SU-DHL-6 (cell line): ENCODE results near the gene OTUB2.

Source experiments
- H2AFZ ChIP-seq: fragments of 200-600 bp; sonication (generic); 2 replicates; pipeline ENCODE4 v1.6.1; 2014; ENCODE audit warnings: low read depth, mild to moderate bottlenecking, moderate library complexity, mixed read lengths, antibody characterized with exemption, low read length; ENCODE audit not compliant: severe bottlenecking
- H3F3A ChIP-seq: fragments of 200-600 bp; shearing (Covaris generic); 2 replicates; pipeline ENCODE4 v1.6.0; 2016; ENCODE audit warnings: antibody characterized with exemption, mild to moderate bottlenecking; ENCODE audit not compliant: insufficient read depth
- H3K27ac ChIP-seq: fragments of 200-600 bp; sonication (generic); 2 replicates; pipeline ENCODE4 v1.5.1; 2016; ENCODE audit warnings: low read depth, mild to moderate bottlenecking, low read length, moderate library complexity, mixed read lengths
- H3K27me3 ChIP-seq: fragments of 200-600 bp; sonication (generic), shearing (Covaris generic); 2 replicates; pipeline ENCODE4 v1.6.0; 2014; ENCODE audit warnings: mild to moderate bottlenecking, low read length
- H3K36me3 ChIP-seq: fragments of 200-600 bp; sonication (generic); 2 replicates; pipeline ENCODE4 v1.6.1; 2014; ENCODE audit warnings: mild to moderate bottlenecking, low read length, mixed read lengths
- H3K4me2 ChIP-seq: fragments of 300-600, 200-600 bp; shearing (Covaris generic), sonication (generic); 2 replicates; pipeline ENCODE4 v1.6.0; 2014; ENCODE audit warnings: low read length, low read depth, mild to moderate bottlenecking; ENCODE audit not compliant: poor library complexity, severe bottlenecking
- H3K4me3 ChIP-seq: fragments of 200-600 bp; sonication (generic); 2 replicates; pipeline ENCODE4 v1.5.1; 2014; ENCODE audit warnings: antibody characterized with exemption, low read length, mild to moderate bottlenecking, mixed read lengths; ENCODE audit not compliant: insufficient read depth, poor library complexity, severe bottlenecking
- H3K79me2 ChIP-seq: fragments of 200-600 bp; sonication (generic); 2 replicates; pipeline ENCODE4 v1.6.1; 2014; ENCODE audit warnings: mild to moderate bottlenecking, low read length, moderate library complexity; ENCODE audit not compliant: insufficient read depth
- H3K9ac ChIP-seq: fragments of 200-600 bp; sonication (generic); 2 replicates; pipeline ENCODE4 v1.7.0; 2014; ENCODE audit warnings: mild to moderate bottlenecking, low read length
- H3K9me2 ChIP-seq: fragments of 200-600 bp; sonication (generic); replicated peaks from 2 replicates; pipeline ENCODE4 v1.6.1; 2014; ENCODE audit warnings: low read length; ENCODE audit not compliant: insufficient read depth
- H3K9me3 ChIP-seq: fragments of 200-600 bp; sonication (generic); 2 replicates; pipeline ENCODE4 v1.6.1; 2014; ENCODE audit warnings: low read length, mixed read lengths; ENCODE audit not compliant: insufficient read depth
- H4K20me1 ChIP-seq: fragments of 200-600 bp; sonication (generic); 2 replicates; pipeline ENCODE4 v1.6.1; 2014; ENCODE audit warnings: low read depth, mild to moderate bottlenecking, antibody characterized with exemption, low read length, moderate library complexity, mixed read lengths
- EZH2phosphoT487 ChIP-seq: fragments of 200-600 bp; sonication (generic), shearing (Covaris generic); conservative IDR thresholded peaks from 2 replicates; pipeline ENCODE4 v1.6.1; 2018; ENCODE audit warnings: mild to moderate bottlenecking, antibody characterized with exemption, low read length, moderate library complexity, mixed read lengths
- TF ChIP-seq, protein P1 (sequence below): fragments of 200-600 bp; sonication (generic); IDR thresholded peaks from one replicate; pipeline ENCODE4 v1.5.1; 2017; ENCODE audit warnings: antibody characterized with exemption, mild to moderate bottlenecking, low read length, moderate library complexity; ENCODE audit not compliant: insufficient read depth, poor library complexity, severe bottlenecking

Gene OTUB2

GRCh38 chr14:94021416-94022157 lies 4.6 kb upstream of the OTUB2 start:
- Histone ChIP-seq H3F3A (no peaks in the 10 kb centered on the region), H3K4me2 (no peak overlapping the region), H3K79me2 (no peaks in the 10 kb centered on the region), H3K27me3 (no peaks in the 10 kb centered on the region), H3K9me3 (no peaks in the 10 kb centered on the region), H4K20me1 (no peaks in the 10 kb centered on the region), H3K9me2 (no peaks in the 10 kb centered on the region), H3K27ac (no peak overlapping the region), H3K9ac (no peak overlapping the region), H3K4me3 (no peak overlapping the region), H3K36me3 (no peaks in the 10 kb centered on the region), H2AFZ (no peak overlapping the region)
- TF ChIP-seq, protein P1, sequence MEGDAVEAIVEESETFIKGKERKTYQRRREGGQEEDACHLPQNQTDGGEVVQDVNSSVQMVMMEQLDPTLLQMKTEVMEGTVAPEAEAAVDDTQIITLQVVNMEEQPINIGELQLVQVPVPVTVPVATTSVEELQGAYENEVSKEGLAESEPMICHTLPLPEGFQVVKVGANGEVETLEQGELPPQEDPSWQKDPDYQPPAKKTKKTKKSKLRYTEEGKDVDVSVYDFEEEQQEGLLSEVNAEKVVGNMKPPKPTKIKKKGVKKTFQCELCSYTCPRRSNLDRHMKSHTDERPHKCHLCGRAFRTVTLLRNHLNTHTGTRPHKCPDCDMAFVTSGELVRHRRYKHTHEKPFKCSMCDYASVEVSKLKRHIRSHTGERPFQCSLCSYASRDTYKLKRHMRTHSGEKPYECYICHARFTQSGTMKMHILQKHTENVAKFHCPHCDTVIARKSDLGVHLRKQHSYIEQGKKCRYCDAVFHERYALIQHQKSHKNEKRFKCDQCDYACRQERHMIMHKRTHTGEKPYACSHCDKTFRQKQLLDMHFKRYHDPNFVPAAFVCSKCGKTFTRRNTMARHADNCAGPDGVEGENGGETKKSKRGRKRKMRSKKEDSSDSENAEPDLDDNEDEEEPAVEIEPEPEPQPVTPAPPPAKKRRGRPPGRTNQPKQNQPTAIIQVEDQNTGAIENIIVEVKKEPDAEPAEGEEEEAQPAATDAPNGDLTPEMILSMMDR, result no peak
- no peak for TF ChIP-seq EZH2phosphoT487

DNA sequence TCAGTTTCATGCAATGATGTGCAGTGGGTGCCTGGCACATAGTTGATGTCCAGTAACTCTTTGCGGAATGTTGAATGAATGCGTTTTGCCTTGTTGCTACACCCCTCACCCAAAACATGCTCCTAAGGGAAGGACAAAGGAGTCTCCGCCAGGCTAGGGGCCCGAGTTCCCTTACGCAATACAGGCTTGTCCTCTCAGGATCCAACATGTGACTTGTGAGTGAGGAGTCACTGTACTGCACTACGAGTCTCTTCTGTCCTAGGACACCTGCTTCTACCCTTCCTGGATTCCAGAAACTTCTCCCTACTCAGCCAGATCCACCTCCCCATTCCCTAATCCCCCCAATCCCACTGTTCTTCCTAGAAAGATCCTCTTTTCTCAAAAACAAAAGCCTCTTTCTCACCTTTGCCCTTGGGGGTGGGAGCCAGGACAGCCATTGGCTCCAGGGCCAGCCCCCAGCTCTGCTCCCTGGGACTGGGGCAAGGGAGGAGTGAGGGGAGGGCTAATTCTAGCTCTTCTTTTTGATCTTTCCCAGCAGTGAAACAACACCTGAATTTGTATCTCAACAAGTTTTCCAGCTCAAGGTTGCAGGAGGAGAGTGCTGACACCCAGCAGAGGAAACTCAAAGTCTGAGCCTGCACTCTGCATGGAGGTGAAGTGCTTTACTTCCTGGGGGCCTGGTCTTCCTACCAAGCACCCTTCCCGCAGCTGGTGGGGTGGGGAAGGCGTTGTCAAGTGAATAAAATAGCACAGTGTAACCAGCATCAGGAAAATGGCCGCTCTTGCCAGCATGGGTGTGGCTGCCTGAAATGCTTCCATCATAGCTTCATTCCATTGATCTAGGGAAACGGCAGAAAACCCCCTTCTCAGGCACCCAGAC lies 3.4 kb upstream of the OTUB2 start:
- no peaks in the 10 kb centered on the region for H3K9me3 ChIP-seq
- no peak overlapping the region for H3K4me3 ChIP-seq
- no peaks in the 10 kb centered on the region for H3K27me3 ChIP-seq
- no peak overlapping the region for H3K27ac ChIP-seq
- no peak overlapping the region for H3K4me2 ChIP-seq
- no peaks in the 10 kb centered on the region for H4K20me1 ChIP-seq
- no peak overlapping the region for H2AFZ ChIP-seq
- TF ChIP-seq, protein P1, result no peak
- no peak for TF ChIP-seq EZH2phosphoT487
- no peak overlapping the region for H3K9ac ChIP-seq
- H3K36me3 ChIP-seq, result no peaks in the 10 kb centered on the region
- H3K79me2 ChIP-seq, result no peaks in the 10 kb centered on the region
- no peaks in the 10 kb centered on the region for H3K9me2 ChIP-seq
- no peaks in the 10 kb centered on the region for H3F3A ChIP-seq

DNA sequence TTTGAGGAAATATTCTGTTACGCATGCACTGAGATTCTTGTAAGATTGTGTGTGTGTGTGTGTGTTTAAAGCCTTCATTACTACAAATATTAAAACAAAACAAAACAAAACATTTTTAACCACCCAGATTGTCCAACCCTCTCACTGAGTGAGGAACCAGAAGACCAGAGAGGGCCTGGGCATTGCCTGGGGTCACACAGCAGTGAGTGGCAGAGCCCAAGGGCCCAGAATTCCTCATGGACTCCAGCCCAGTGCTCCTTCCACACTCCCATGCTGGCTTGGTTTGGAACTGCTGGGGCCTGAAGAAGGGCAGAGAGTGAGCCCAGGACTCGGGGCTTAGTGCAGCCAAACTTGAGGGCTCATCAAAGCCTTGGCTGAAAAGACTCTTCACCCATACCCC lies 1.6 kb upstream of the OTUB2 start:
- no peaks in the 10 kb centered on the region for H3K9me3 ChIP-seq
- H3K79me2 ChIP-seq, result no peaks in the 10 kb centered on the region
- no peaks in the 10 kb centered on the region for H3F3A ChIP-seq
- H3K36me3 ChIP-seq, result no peaks in the 10 kb centered on the region
- H4K20me1 ChIP-seq, result no peaks in the 10 kb centered on the region
- H3K27ac ChIP-seq, result no peak overlapping the region
- H3K9me2 ChIP-seq, result no peaks in the 10 kb centered on the region
- H3K9ac ChIP-seq, result no peak overlapping the region
- H3K4me3 ChIP-seq, result no peak overlapping the region
- H2AFZ ChIP-seq, result no peak overlapping the region
- TF ChIP-seq EZH2phosphoT487, result no peak
- TF ChIP-seq, protein P1, result no peak
- H3K27me3 ChIP-seq, result no peaks in the 10 kb centered on the region
- no peak overlapping the region for H3K4me2 ChIP-seq
